ENCODE data around the gene ZNF865. TPM values are rescaled to one million over a fixed set of nuclear protein-coding genes. Genes with fewer than 3 reads are reported as not detected.

The ZNF865 gene
- total and polyA plus RNA-seq, 10 of the 15 experiments (the other 5 are each of a cell fraction or from before 2014, with no cell fraction given) = 0.02 to 18.3 (median 0.90) TPM

GRCh38 chr19:55646889-55647731 lies 41.7 kb downstream of the ZNF865 start:
- DNase-seq (ENCODE audit: low read depth, low spot score) (no peak), FAIRE-seq (no peak), ATAC-seq (peak; percentile 3; the same call in 2 of the 3 replicates)
- H4K20me1 ChIP-seq (ENCODE audit: control insufficient read depth, insufficient read depth) = no peaks in the 10 kb centered on the region
- no peaks in the 10 kb centered on the region for H3K9me3 ChIP-seq (replicated peaks; ENCODE audit: control insufficient read depth, insufficient read depth, low read length)
- WGBS (ENCODE audit: insufficient coverage, insufficient replicate concordance, low lambda C conversion rate, missing lambda C conversion rate) = 40% methylated on average over 14 of the region's 14 CpGs
- ChIA-PET RAD21 (ENCODE audit: unreplicated experiment) (interaction anchor here (0.9 to 4.4 kb wide), 7 partner anchors 11 to 668 kb away, joined by 3 to 36 read pairs (median 5); partner anchors contain the start of genes ZNF628 and ZSCAN5A), POLR2A (interaction anchor here (0.5 to 3.3 kb wide), 12 partner anchors 8 to 1550 kb away, joined by 3 to 28 read pairs (median 4); partner anchors contain the start of genes FIZ1, ZNF524, ZNF628 and ZNF784), SMC1A (ENCODE audit: uncharacterized antibody, unreplicated experiment) (interaction anchor here (1.0 to 2.0 kb wide), 5 partner anchors 10 to 48 kb away, joined by 3 to 24 read pairs (median 3); partner anchors contain the start of gene FIZ1), CTCF (interaction anchor here (0.6 to 4.8 kb wide), 9 partner anchors 9 to 741 kb away, joined by 3 to 52 read pairs (median 6); no protein-coding TSS in a partner anchor)
- peak overlapping the region; percentile 86 for H2AFZ ChIP-seq (ENCODE audit: control insufficient read depth, low read depth, low read length)
- H3K4me3 ChIP-seq = peak overlapping the region; percentile 99
- peak overlapping the region; percentile 91 for H3K9ac ChIP-seq (ENCODE audit: control insufficient read depth, insufficient read depth, low read length)
- intact Hi-C loops (cut with micrococcal nuclease; ENCODE audit: unreplicated experiment) (no loop called here), in situ Hi-C loops (cut with MboI) (no loop called here)
- H3K27ac ChIP-seq (ENCODE audit: control insufficient read depth, insufficient read depth) = peak overlapping the region; percentile 90
- H3K36me3 ChIP-seq (ENCODE audit: control insufficient read depth in 2 of 2, insufficient read depth in 2 of 2, low read length in 1 of 2) = peaks cover 0 to 2% of the 10 kb centered on the region in 2 experiments; a peak in 2 of 4 replicates
- peak overlapping the region; percentile 55 for H3K4me2 ChIP-seq (ENCODE audit: control insufficient read depth, insufficient read depth)
- peak; percentile 37; the same call in 1 of the 2 replicates for TF ChIP-seq CREB1 (IDR thresholded peaks at IDR 0.05; ENCODE audit: low read depth)
- TF ChIP-seq BCLAF1 (IDR thresholded peaks at IDR 0.05) = no peak
- peaks cover 55% of the 10 kb centered on the region for H3K79me2 ChIP-seq (ENCODE audit: control insufficient read depth, insufficient read depth, low read length)
- no TSS peak for BruUV-seq (replicated peaks)
- H3K27me3 ChIP-seq (replicated peaks in 1 of 2; ENCODE audit: control insufficient read depth in 2 of 2, insufficient read depth in 2 of 2, low read length in 1 of 2) = no peaks in the 10 kb centered on the region
- peaks cover 25% of the 10 kb centered on the region for H3K4me1 ChIP-seq (ENCODE audit: control insufficient read depth, insufficient read depth, low read length)
